K562 (cell line): Measurements from ENCODE around the gene NRG3. TPM values are rescaled to one million over a fixed set of nuclear protein-coding genes. Genes with fewer than 3 reads are reported as not detected.

Experiments used
- ATAC-seq: fragments of 200-7000 bp; cut with Tn5 transposase; 3 replicates; pipeline ENCODE4 v1.9.1; 2020; ENCODE audit warnings: moderate library complexity
- BruUV-seq: library from RNA; stranded (reverse); fragments of 400-500 nt; replicated peaks from 2 replicates; lab custom pipeline; 2021; lab: Mats Ljungman, UMichigan
- CTCF ChIA-PET: fragments of 300-600 bp; formaldehyde crosslinking; extraction: SDS; loops from one replicate; lab custom pipeline; 2021; ENCODE audit warnings: low intra/inter-chr PET ratio; lab: Yijun Ruan, JAX
- POLR2A ChIA-PET: fragments of 300-600, 350-650 bp; sonication (Branson Sonifier 250); formaldehyde crosslinking; extraction: SDS; loops from one replicate; lab custom pipeline; 2021; ENCODE audit warnings: antibody characterized with exemption, inconsistent platforms; lab: Yijun Ruan, JAX
- DNase-seq, 4 experiments: peaks; one replicate each; pipeline versions ENCODE4 v3.0.0 to v3.0.0-alpha.2; 2011 to 2018; ENCODE audit warnings: low spot score in 3 of 4, mixed read lengths in 3 of 4; ENCODE audit errors: extremely low read depth in 1 of 4
- FAIRE-seq: peaks from 2 replicates; lab custom pipeline; 2011; peaks lifted over from hg19 to GRCh38; lab: Jason Lieb, UNC
- H2AFZ ChIP-seq: 2 replicates; pipeline ENCODE4 v1.6.0; 2011; ENCODE audit warnings: low read depth, low read length, control low read depth, inconsistent platforms
- H3K27ac ChIP-seq: fragments of 200-600 bp; 3 replicates; pipeline ENCODE4 v1.8.0; 2011; ENCODE audit warnings: low read depth, mild to moderate bottlenecking, control low read depth, inconsistent platforms, low read length, moderate library complexity, mixed read lengths; ENCODE audit errors: extremely low read depth
- H3K27me3 ChIP-seq, 2 experiments: fragments of 300-600 bp in 1 of 2; 2 replicates in 1 of 2; 3 replicates in 1 of 2; pipeline versions ENCODE4 v1.6.0 to v1.8.0; 2011; ENCODE audit warnings: inconsistent platforms in 2 of 2, low read length in 2 of 2, mild to moderate bottlenecking in 1 of 2, mixed read lengths in 1 of 2, moderate library complexity in 1 of 2; ENCODE audit not compliant: control insufficient read depth in 2 of 2, insufficient read depth in 2 of 2
- H3K36me3 ChIP-seq: fragments of 300-600 bp; 3 replicates; pipeline ENCODE4 v1.8.0; 2011; ENCODE audit warnings: mild to moderate bottlenecking, low read length, inconsistent platforms; ENCODE audit not compliant: control insufficient read depth, insufficient read depth
- H3K4me1 ChIP-seq, 2 experiments: fragments of 200-600 bp in 1 of 2; replicated peaks in 1 of 2; 2 replicates in 1 of 2; 3 replicates in 1 of 2; pipeline versions ENCODE4 v1.5.1 to v1.8.0; 2011; ENCODE audit warnings: inconsistent platforms in 2 of 2, low read length in 2 of 2, mild to moderate bottlenecking in 1 of 2, mixed read lengths in 1 of 2, moderate library complexity in 1 of 2; ENCODE audit not compliant: control insufficient read depth in 2 of 2, insufficient read depth in 2 of 2
- H3K4me2 ChIP-seq: 2 replicates; pipeline ENCODE4 v1.6.1; 2011; ENCODE audit warnings: low read length, control low read depth, inconsistent platforms, mixed read lengths; ENCODE audit not compliant: insufficient read depth
- H3K4me3 ChIP-seq: fragments of 200-600 bp; sonication (generic), shearing (Covaris generic); 2 replicates; pipeline ENCODE4 v1.5.1; 2016; ENCODE audit warnings: control low read depth, inconsistent platforms
- H3K79me2 ChIP-seq: fragments of 200-600 bp; 3 replicates; pipeline ENCODE4 v1.8.0; 2011; ENCODE audit warnings: low read length, inconsistent platforms; ENCODE audit not compliant: control insufficient read depth, insufficient read depth
- H3K9ac ChIP-seq, 2 experiments: 2 replicates each; pipeline versions ENCODE4 v1.6.0 to v1.6.1; 2011; ENCODE audit warnings: low read depth in 2 of 2, low read length in 2 of 2, control low read depth in 1 of 2, inconsistent platforms in 1 of 2, mild to moderate bottlenecking in 1 of 2, mixed read lengths in 1 of 2; ENCODE audit not compliant: insufficient read depth in 1 of 2
- H3K9me1 ChIP-seq: one replicate; pipeline ENCODE4 v1.6.0; 2011; ENCODE audit warnings: inconsistent platforms, mild to moderate bottlenecking, low read length, moderate library complexity; ENCODE audit not compliant: control insufficient read depth, insufficient read depth
- H3K9me3 ChIP-seq: replicated peaks from 2 replicates; pipeline ENCODE4 v1.5.1; 2011; ENCODE audit warnings: low read depth, low read length, inconsistent platforms; ENCODE audit not compliant: control insufficient read depth, insufficient read depth
- H4K20me1 ChIP-seq: replicated peaks from 2 replicates; pipeline ENCODE4 v1.6.1; 2011; ENCODE audit warnings: low read length, inconsistent platforms, mixed read lengths; ENCODE audit not compliant: control insufficient read depth, insufficient read depth
- CEBPZ ChIP-seq: fragments of 150-350 bp; IDR thresholded peaks from 2 replicates; pipeline ENCODE4 v1.6.1; 2014; ENCODE audit warnings: low read depth, mild to moderate bottlenecking, low read length, borderline replicate concordance
- FIP1L1 ChIP-seq: fragments of 200-400 bp; formaldehyde crosslinking; IDR thresholded peaks from 2 replicates; pipeline ENCODE4 v1.6.1; 2018; ENCODE audit warnings: mild to moderate bottlenecking, low read depth, low read length; ENCODE audit not compliant: poor library complexity, severe bottlenecking
- GABPB2 ChIP-seq: fragments of 250-450 bp; sonication (Bioruptor Pico); conservative IDR thresholded peaks from 2 replicates; pipeline ENCODE4 v1.5.1; 2021; ENCODE audit warnings: mild to moderate bottlenecking
- HNRNPH1 ChIP-seq: fragments of 200-400 bp; formaldehyde crosslinking; optimal IDR thresholded peaks from 2 replicates; pipeline ENCODE3; 2017; ENCODE audit warnings: low read depth, mild to moderate bottlenecking, low read length, moderate library complexity
- HNRNPLL ChIP-seq: fragments of 200-400 bp; formaldehyde crosslinking; IDR thresholded peaks from 2 replicates; pipeline ENCODE4 v1.6.1; 2017; ENCODE audit warnings: low read length, low read depth, mild to moderate bottlenecking; ENCODE audit not compliant: poor library complexity, severe bottlenecking
- LARP7 ChIP-seq: fragments of 450-650 bp; IDR thresholded peaks from 2 replicates; pipeline ENCODE4 v1.6.1; 2016
- MEF2A ChIP-seq: IDR thresholded peaks from 2 replicates; pipeline ENCODE4 v1.6.1; 2011; ENCODE audit warnings: low read depth, mild to moderate bottlenecking, low read length, moderate library complexity; ENCODE audit not compliant: control insufficient read depth
- MYBL2 ChIP-seq, 2 experiments: fragments of 450-650 bp in 1 of 2; sonication (generic) in 1 of 2; formaldehyde crosslinking in 1 of 2; IDR thresholded peaks; 2 replicates each; pipeline versions ENCODE4 v1.6.1 to v1.8.1; 2017 to 2022; ENCODE audit warnings: borderline replicate concordance in 1 of 2, inconsistent platforms in 1 of 2, low read depth in 1 of 2, mild to moderate bottlenecking in 1 of 2, missing genetic modification reagents in 1 of 2, moderate library complexity in 1 of 2
- PCBP2 ChIP-seq: fragments of 200-400 bp; formaldehyde crosslinking; IDR thresholded peaks from 2 replicates; pipeline ENCODE4 v1.6.1; 2018; ENCODE audit warnings: low read length, low read depth, mild to moderate bottlenecking, moderate library complexity; ENCODE audit not compliant: poor library complexity, severe bottlenecking
- SRF ChIP-seq, 2 experiments: fragments of 250-450, 450-650 bp in 1 of 2; sonication (Bioruptor Pico) in 1 of 2; sonication (generic) in 1 of 2; formaldehyde crosslinking; IDR thresholded peaks; 2 replicates each; pipeline versions ENCODE4 v1.5.0 to v1.5.1; 2020 to 2022; ENCODE audit warnings: mild to moderate bottlenecking in 1 of 2, missing genetic modification reagents in 1 of 2
- TOE1 ChIP-seq, 2 experiments: fragments of 450-650 bp in 1 of 2; sonication (generic) in 1 of 2; formaldehyde crosslinking in 1 of 2; IDR thresholded peaks; 2 replicates each; pipeline versions ENCODE4 v1.7.1 to v1.8.0; 2016 to 2022; ENCODE audit warnings: borderline replicate concordance in 2 of 2, mild to moderate bottlenecking in 2 of 2, antibody characterized with exemption in 1 of 2, inconsistent platforms in 1 of 2, low read depth in 1 of 2, missing genetic modification reagents in 1 of 2, moderate library complexity in 1 of 2
- ZNF354B ChIP-seq: fragments of 250-450 bp; sonication (Bioruptor Pico); IDR thresholded peaks from 2 replicates; pipeline ENCODE4 v1.4.0; 2020
- ZNF644 ChIP-seq: fragments of 200-800 bp; sonication (Bioruptor generic); IDR thresholded peaks from 2 replicates; pipeline ENCODE4 v1.6.1; 2016; ENCODE audit warnings: low read depth, missing genetic modification characterization, missing compliant biosample characterization
- ZNF740 ChIP-seq, 3 experiments: fragments of 200-800 bp in 1 of 3; sonication (Bioruptor generic) in 1 of 3; sonication (generic) in 1 of 3; formaldehyde crosslinking in 1 of 3; IDR thresholded peaks; 2 replicates each; pipeline versions ENCODE4 v1.6.1 to v1.8.0; 2016 to 2022; ENCODE audit warnings: mild to moderate bottlenecking in 2 of 3, missing compliant biosample characterization in 2 of 3, missing genetic modification characterization in 2 of 3, missing genetic modification reagents in 1 of 3
- ZNF75A ChIP-seq: fragments of 450-650 bp; formaldehyde crosslinking; IDR thresholded peaks from 2 replicates; pipeline ENCODE4 v1.4.0; 2020; ENCODE audit warnings: mild to moderate bottlenecking
- WGBS: fragments of 100-300 bp; shearing (Covaris generic); methylation state at CpG from one replicate; pipeline ENCODE4 v1.1.6; 2016; ENCODE audit warnings: low coverage, mixed read lengths; ENCODE audit not compliant: insufficient coverage; ENCODE audit errors: missing lambda C conversion rate; 5-methylcytosine and 5-hydroxymethylcytosine counted together
- in situ Hi-C: fragments of 300-500 bp; cut with MboI; formaldehyde crosslinking; loops from 4 replicates; pipeline ENCODE4 v1.15.0; 2018; ENCODE audit warnings: inconsistent platforms, mixed read lengths
- intact Hi-C: fragments of 100-400 bp; cut with micrococcal nuclease; formaldehyde crosslinking; loops from 2 replicates; pipeline ENCODE4 v1.14.2; 2022
- polyA plus RNA-seq, 8 experiments: library from polyadenylated mRNA; depleted of rRNA in 4 of 8; stranded (reverse) in 5 of 8; unstranded in 3 of 8; fragments of >200 nt; fragmentation: Nextera tagmentation in 2 of 8; fragmentation: Illumina TruSeq in 1 of 8; extraction: Ambion mirVana in 2 of 8; extraction: Trizol in 1 of 8; gene quantifications; 2 replicates each; pipeline versions ENCODE4 v1.2.1 to v1.2.3, GENCODE V29; 2011 to 2014; ENCODE audit warnings: inconsistent platforms in 1 of 8, missing spikeins in 1 of 8
- total RNA-seq, 7 experiments: library from RNA; depleted of rRNA in 6 of 7; stranded (reverse); fragments of >200 nt in 6 of 7; fragmentation: Illumina TruSeq in 2 of 7; extraction: Trizol in 2 of 7; gene quantifications; 2 replicates each; pipeline versions ENCODE4 v1.2.1 to v1.2.3, GENCODE V29; 2011 to 2021; ENCODE audit warnings: low replicate concordance in 1 of 7

Gene NRG3
- total and polyA plus RNA-seq, 9 of the 15 experiments (the other 6 are each of a cell fraction or from before 2014, with no cell fraction given): not detected

GRCh38 chr10:82411416-82411815, 536.4 kb downstream of the NRG3 start (continued):
- TF ChIP-seq ZNF740 (CRISPR knock-in tag; IDR thresholded peaks at IDR 0.05) (no peak), ZNF740 (tag; IDR thresholded peaks at IDR 0.05) (no peak)

GRCh38 chr10:82420001-82420400, 545.0 kb downstream of the NRG3 start:
- Histone ChIP-seq H3K9me1 (no peaks in the 10 kb centered on the region), H3K27ac (no peak overlapping the region), H3K27me3 (no peaks in the 10 kb centered on the region), H3K79me2 (no peaks in the 10 kb centered on the region), H3K4me2 (no peak overlapping the region), H3K9me3 (no peaks in the 10 kb centered on the region), H3K36me3 (no peaks in the 10 kb centered on the region), H3K4me1 (no peaks in the 10 kb centered on the region), H4K20me1 (no peaks in the 10 kb centered on the region), H3K9ac (no peak overlapping the region), H2AFZ (no peak overlapping the region), H3K4me3 (no peak overlapping the region)
- FAIRE-seq (no peak), ATAC-seq (no peak), DNase-seq (no peak)
- BruUV-seq: no TSS peak
- intact Hi-C loops (no loop called here), in situ Hi-C loops (no loop called here)
- ChIA-PET CTCF (no interaction called here), POLR2A (no interaction called here)
- TF ChIP-seq ZNF644: no peak
- TF ChIP-seq ZNF354B (CRISPR knock-in tag): no peak
- TF ChIP-seq TOE1 (IDR thresholded peaks at IDR 0.05; ENCODE audit: borderline replicate concordance): no peak
- no peak for TF ChIP-seq TOE1 (CRISPR knock-in tag; IDR thresholded peaks at IDR 0.05; ENCODE audit: borderline replicate concordance, low read depth)
- no peak for TF ChIP-seq CEBPZ
- TF ChIP-seq GABPB2 (CRISPR knock-in tag): no peak
- TF ChIP-seq LARP7: no peak
- no peak for TF ChIP-seq MYBL2 (IDR thresholded peaks at IDR 0.05; ENCODE audit: low read depth)
- no peak for TF ChIP-seq MYBL2 (CRISPR knock-in tag; IDR thresholded peaks at IDR 0.05; ENCODE audit: borderline replicate concordance)
- TF ChIP-seq HNRNPH1: no peak
- no peak for TF ChIP-seq SRF (CRISPR knock-in tag; IDR thresholded peaks at IDR 0.05)
- no peak for TF ChIP-seq MEF2A
- no peak for TF ChIP-seq PCBP2
- no peak for TF ChIP-seq ZNF75A (CRISPR knock-in tag)
- TF ChIP-seq FIP1L1: no peak
- no peak for TF ChIP-seq HNRNPLL
- WGBS: 0% methylated on average over 2 of the region's 2 CpGs
